ENCODE measurements around the gene CAPN8.

DNA sequence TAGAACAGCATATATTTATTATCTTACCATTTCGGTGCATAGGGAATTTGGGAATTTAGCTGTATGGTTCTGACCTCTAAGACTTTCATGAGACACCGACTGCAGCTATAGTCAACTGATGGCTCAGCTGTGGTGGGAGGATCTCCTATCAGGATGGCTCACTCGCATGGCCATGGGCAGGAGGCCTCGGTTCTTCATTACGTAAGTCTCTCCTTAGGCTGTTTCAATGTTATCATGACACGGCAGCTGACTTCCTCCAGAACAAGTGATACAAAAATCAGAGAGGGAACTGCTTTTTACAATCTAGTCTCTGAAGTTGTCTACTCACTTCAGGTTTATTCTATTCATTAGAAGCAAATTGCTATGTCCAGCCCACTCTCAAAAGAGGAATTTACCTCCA is 13.3 kb upstream of the CAPN8 start:
- TF ChIP-seq POLR2AphosphoS5 (IDR thresholded peaks at IDR 0.05; ENCODE audit: low read depth, low read length) = no peak
- no peak for TF ChIP-seq TAF1 (IDR thresholded peaks at IDR 0.05; ENCODE audit: low read depth, low read length)
- TF ChIP-seq POLR2A (IDR thresholded peaks at IDR 0.05; ENCODE audit: low read depth, low read length) = no peak
- no peak for TF ChIP-seq PAX5 (IDR thresholded peaks at IDR 0.05; ENCODE audit: insufficient read depth, low read length, severe bottlenecking)
- no peak for TF ChIP-seq SPI1 (IDR thresholded peaks at IDR 0.05; ENCODE audit: low read depth, low read length)
